CD4-positive, alpha-beta T cell treated with Interferon alpha-2 for 1 hour (primary cell): Measurements from ENCODE around the gene SLC6A13.
"Not testable (repeated sequence)": the region's sequence is repeated elsewhere in the genome, so short reads cannot be mapped to it uniquely, and the experiment has no call there.

Source experiments
- DNase-seq, 2 donors: peaks; one replicate each; pipeline ENCODE4 v3.0.0-alpha.2; 2020 to 2022

The SLC6A13 gene

DNA sequence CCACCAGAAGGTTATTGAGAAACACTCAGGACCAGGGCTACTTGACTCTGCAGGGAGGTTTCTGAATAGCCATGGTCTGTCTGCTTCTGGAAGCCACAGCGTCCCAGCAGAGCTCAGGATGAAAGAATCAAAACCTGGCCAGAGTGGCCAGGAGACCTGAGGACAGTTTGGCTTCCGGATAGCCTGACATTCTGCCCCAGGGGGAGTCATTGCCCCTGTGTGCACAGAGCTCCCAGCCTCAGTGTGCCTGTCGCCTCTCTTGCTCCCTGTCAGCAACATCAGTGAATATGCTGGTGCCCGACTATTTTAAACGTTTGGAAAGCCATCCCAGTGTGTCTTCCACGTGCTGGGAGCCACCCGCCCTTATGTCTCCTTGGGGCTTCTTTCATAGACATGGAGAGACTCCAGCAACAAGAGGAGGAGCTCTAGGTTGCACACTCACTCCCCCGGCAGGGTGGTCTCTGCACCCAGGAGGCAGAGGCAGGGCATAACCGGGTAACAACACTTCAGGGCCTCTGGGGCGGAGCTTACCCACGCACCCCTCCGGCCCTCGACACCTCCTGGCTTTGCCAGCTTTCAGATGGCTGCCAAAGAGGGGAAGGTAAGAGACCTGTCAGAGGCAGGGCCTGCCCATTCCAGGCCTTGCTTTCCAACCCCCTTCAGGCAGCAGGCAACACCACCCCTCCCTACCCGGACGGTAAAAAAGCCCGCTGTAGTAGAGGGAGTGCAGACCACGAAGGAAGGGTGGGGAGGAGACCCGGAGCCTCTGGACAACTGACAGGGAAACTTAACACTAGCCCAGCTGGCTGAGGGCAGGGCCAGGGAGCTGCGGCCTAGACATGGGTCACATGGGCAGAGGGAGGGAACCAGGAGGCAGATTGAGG, 29.7 kb downstream of the SLC6A13 start:
- DNase-seq: no peak

DNA sequence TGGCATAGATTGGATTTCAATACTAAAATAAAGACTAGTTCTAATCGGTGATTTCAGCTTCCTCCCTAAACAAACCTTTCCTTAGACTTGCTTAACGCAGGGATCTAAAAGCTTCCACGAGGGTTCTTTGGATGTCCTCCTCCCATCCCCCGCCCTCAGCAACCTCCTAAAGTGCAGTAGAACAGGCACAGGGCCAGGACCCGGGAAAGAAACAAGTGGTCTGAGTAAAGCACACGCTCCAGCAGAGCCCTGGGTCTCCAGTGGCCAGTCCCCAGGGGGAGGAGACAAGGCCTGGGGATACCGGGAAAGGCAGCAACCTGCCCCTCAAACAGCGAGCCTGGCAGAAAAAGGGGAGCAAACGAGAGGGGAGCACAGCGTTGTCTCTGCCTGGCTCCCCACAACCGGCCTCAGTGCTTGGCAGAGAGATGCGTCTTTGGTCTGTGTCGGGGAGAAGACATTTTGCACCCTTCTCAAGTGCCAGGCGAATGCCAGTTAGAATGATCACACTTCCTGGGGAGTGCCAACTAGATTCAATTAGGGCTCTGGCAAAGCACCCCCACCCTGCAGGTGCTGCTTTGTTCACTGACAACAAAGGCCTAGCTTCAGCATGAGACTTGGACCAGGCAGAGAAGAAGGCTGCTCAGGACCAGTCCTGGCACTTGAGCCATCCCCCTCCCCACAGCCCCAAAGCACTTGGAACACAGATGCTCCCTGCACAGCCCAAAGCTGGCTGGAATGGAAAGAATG, 31.5 kb downstream of the SLC6A13 start:
- no peak for DNase-seq

- no peak for DNase-seq
Measured at GRCh38 chr12:229441-230191, 33.0 kb downstream of the SLC6A13 start.

DNA sequence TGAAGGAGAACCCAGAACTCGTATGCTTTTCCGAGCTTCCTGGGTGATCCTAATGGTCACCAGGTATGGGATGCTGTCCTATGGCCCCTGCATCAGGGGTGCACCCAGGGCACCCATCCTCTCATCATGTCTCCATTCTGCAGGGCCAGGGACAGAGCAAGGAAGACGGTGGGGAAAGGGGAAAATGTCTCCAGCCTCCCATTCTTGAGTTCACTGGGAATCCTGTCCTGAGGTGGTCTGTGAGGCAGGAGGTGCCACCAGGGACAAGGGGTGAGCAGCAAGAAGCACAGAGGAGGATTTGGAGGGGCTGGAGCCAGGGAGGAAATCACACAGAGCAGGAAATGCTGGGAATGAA, 33.8 kb downstream of the SLC6A13 start:
- no peak for DNase-seq

- no peak for DNase-seq
Measured at GRCh38 chr12:227923-228845, 34.5 kb downstream of the SLC6A13 start.

DNA sequence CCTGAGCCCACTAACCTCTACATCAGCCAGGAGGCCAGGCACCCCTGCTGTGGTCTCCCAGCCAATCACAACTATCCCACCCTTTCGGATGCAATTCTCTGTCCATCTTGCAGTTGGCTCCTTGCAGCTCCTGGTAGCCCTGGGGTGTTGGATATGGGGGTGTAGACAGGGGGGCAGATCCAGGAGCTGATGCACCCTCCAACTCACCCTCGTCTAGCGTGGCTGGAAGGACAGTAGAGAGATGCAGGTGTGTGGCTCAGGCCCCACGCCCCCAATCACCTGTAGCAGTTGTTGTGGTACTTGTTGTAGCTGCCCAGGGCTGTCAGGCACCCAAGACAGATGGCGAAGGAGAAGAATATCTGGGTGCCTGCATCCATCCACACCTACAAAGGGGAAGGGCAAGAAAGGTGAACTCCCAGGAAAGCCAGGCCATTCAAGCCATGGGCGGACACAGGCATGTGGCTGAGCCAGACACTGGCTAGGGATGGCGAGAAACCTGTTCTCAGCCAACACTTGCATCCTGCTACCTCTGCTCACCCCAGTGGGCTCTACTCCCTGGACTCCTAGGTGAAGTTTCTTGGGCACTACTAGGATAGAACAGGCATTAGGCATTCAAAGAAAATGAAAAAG, 35.2 kb downstream of the SLC6A13 start:
- no peak for DNase-seq

DNA sequence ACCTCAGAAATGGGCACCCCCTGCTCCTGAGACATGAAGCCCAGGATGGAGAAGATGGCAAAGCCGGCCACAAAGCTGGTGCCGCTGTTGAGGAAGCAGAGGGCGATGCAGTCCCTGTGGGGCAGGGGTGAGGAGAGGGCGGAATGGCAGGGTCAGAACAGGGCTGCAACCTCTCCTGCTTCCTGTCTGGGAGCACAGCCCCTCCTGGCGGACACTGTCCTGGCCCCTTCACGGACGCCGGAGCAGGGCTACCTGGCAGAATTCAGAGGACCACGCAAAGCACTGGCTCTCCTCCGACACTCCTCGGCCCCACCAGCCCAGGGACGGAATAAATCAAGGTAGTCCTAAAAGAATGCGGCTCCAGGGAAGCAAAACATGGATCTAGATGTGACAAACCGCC, 36.2 kb downstream of the SLC6A13 start:
- DNase-seq: no peak

DNA sequence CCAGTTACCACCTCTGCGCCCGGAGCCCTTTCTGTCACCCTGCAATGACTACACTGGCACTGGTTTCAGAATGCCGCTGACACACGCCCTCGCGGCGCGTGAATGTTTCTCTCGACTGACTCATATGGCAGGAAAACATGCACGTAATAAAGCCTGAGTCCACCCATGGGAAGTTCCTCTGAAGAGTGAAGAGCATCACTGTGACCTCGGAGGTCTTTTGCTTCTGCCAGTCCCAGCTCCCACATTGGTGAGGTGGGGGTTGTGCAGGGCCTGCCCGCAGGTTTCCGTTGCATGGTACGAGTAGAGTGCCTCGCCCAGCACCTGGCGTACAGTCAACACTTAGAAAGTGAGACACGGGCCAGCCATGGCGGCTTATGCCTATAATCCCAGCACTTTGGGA, 37.6 kb downstream of the SLC6A13 start:
- DNase-seq: no peak

DNA sequence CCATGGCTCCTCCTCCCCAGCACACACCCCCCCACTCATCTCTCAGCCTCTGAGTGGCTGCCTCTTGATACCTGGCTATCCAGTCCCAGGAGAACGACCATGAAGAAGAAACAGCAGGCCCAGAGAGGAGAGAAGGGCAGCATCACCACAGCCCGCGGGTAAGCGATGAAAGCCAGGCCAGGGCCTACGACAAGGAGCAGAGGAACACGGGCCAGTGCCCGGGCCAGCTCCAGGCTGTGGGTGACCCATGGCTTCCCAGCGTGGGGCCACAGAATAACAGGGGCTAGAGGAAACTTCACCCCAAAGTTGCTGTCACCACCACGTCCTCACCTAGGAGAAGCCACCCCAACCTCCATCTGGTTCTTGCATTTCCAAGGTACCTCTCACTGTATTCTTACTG, 38.3 kb downstream of the SLC6A13 start:
- no peak for DNase-seq

- DNase-seq: no peak
Measured at GRCh38 chr12:223841-224240, 38.8 kb downstream of the SLC6A13 start.

DNA sequence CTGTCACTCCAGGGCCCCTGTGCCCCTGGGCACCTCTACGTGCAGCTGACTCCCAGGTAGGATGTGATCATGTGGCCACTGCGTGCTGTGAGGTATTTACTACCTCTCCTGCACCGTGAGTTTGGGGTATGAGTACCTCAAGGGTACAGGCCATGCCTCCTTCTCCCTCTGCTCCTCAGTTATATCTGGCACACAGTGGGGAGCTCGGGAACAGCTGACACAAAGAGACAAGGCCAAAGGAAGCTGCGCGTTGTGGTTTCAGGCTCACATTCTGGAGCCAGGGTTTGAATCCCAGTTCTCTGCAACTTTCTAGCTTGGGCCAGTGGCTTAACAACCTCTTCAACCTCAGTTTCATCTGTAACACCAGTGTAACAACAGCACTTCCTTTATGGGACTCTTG, 40.9 kb downstream of the SLC6A13 start:
- DNase-seq: no peak

DNA sequence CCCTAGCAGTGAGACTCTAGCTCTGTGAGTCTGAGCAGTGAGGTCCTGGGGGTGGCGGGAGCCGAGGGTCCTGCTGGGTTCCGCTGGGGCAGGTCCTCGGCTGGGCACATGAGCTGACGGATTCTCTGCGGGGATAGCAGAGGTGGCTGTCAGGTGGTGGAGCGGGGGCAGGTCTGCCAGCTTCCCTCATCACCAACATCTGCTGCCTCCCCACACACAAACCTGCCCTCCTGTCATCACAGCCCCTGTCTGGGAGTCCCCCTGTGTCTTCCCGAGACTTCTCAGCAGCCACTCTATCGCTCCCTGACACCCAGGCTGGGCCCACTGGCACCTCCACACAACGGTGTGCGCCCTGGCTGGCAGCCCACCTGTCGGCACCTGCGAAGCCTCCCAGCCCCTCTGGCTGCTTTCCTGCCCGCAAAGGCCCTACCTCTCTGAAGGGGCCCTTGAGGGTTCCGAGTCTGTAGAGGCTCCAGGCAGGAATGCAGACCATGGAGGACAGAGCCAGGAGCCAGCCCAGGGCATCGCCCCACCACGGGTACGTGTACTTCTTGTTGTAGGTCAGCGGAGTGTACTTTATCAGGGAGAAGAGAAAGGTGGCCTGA, 41.6 kb downstream of the SLC6A13 start:
- DNase-seq: no peak

DNA sequence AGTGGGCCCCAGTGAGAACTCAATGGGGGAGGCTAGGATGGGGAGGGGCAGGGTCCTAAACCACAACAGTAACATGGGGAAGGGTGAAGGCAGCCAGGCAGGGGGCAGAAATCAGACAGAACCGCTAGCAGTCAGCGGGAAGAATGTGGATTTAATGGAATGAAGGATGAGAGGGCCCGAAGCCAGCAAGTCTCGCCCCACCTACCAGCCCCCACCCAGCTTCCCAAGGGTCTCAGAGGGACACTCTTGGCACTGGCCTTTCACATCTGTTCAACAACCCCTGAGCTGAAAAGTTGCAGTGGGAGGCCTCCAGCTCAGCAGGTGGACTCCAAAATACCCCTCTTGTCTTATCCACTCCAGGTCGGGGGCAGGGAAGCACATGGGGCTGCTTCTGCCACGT, 42.1 kb downstream of the SLC6A13 start:
- DNase-seq: no peak

- DNase-seq: peak; percentile 40 to 69
Measured at GRCh38 chr12:219891-220352, 42.7 kb downstream of the SLC6A13 start.

DNA sequence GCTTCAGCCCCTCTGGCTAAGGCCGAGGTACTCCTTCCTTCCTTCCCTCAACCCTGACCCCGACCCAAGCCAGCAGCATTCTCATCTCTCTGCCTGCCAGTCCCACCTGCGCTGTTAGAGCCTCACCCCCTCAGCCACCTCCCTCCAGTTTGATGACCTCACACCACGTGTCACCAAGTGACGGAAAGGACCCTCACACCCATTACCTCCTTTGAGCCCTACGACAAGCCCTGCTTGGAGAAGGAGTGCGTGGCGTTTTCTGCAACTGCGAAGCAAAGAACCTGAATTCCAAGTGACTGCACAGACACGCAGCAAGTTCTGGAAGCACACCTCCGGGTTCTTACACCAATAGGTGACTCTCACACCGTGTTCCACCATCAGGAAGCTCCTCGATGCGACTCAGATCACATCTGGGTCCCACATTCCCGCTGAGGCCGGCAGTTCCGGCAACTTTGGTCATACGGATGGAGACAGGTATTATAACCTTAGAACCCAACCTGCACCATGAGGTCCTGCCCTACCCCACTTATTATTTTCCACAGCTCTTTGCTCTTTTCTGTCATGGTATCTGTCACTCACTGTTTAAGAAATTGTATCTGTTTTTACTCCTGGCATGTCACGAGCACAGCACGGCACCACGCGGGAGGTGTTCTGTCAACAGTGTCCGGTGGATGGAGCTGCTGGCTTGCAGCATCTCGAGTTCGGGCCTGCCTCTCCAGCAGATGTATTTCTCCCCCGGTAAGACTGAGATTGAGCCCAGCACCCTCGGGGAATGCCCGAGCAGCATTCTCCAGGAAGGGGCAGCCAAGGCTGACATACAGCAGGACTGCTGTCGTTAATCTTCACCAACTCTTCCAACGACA, 43.7 kb downstream of the SLC6A13 start:
- DNase-seq: no peak

DNA sequence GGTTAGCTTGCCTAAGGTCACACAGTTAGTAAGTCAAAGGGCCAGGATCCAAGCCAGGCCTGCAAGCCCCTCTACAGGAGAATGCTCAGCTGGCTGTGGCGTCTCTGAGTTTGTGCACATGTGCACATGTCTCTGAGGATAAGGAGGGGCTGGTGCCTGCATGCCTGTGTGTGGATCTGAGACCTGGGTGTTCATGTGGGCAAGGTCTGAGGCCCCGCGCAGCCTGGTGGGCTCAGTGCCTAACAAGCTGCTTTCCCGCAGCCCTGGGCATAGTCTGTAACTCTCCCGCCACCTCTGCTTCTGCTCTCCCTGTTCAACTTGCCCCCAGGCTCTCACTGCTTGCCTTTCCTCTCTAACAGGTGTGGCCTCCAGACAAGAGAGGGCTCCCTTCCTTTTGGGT, 44.4 kb downstream of the SLC6A13 start:
- no peak for DNase-seq

GRCh38 chr12:217029-217428, 45.6 kb downstream of the SLC6A13 start:
- DNase-seq: not testable (repeated sequence)

- no peak for DNase-seq
Measured at GRCh38 chr12:215116-215515, 47.5 kb downstream of the SLC6A13 start.

DNA sequence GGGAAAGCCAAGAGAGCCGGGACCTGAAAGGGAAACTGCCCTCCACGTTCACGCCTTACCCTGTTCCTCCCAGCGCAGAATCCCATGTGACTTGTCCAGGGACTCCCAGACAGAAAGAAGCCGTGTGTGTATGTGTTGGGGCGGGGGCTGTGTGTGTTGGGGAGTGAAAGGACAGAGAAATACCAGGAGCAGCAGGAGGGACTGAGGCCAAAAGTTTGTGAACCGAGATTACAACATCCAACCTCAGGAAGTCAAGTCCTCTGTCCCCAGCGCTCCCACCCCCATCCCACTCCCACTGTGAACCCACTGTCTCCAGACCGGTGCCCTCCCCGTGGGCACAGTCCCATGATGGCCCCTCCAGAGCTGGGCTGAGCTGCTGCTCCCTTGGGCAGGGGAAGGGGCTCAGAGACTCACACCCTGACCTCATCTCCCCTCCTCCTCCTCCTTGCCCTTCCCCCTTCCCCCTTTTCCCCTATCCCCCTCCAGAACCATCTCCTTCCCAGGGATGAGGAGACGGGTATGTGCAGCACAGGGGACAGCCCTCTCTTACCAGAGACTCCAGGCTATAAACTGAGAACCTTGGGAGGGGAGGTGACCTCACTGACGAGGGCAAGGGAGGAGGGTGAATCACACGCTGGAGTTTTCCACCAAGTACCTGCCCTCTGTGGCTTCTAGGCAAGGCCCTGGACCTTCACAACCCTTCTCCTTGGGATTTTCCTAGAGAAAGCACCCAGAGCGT, 48.5 kb downstream of the SLC6A13 start, which contains the start of gene SLC6A12:
TSS of gene SLC6A12 (minus strand) at position 155 of the 739 bp plus-strand sequence. CDS start 4,171 bp downstream, outside the sequence.
- DNase-seq: no peak
